Neural crest cell (in vitro differentiated cells): Measurements from ENCODE around the gene FAM186B. TPM values are rescaled to one million over a fixed set of nuclear protein-coding genes. Genes with fewer than 3 reads are reported as not detected.

ENCODE experiments used
- DNase-seq: peaks from one replicate; pipeline ENCODE4 v3.0.0; 2021; ENCODE audit warnings: low read depth, mixed read lengths, low spot score
- H3K27ac Mint-ChIP-seq: one replicate; pipeline ENCODE4 v1.8.0; 2021; ENCODE audit warnings: mild to moderate bottlenecking, mixed read lengths; ENCODE audit not compliant: unreplicated experiment
- H3K27me3 Mint-ChIP-seq: 2 replicates; pipeline ENCODE4 v1.8.0; 2021; ENCODE audit warnings: low read depth, mild to moderate bottlenecking, mixed read lengths
- H3K36me3 Mint-ChIP-seq: 2 replicates; pipeline ENCODE4 v1.8.0; 2021; ENCODE audit warnings: low read depth, mild to moderate bottlenecking, mixed read lengths
- H3K4me1 Mint-ChIP-seq: 2 replicates; pipeline ENCODE4 v1.8.0; 2021; ENCODE audit warnings: mixed read lengths
- H3K4me3 Mint-ChIP-seq: one replicate; pipeline ENCODE4 v1.8.0; 2021; ENCODE audit warnings: mild to moderate bottlenecking, mixed read lengths
- H3K9me3 Mint-ChIP-seq: 2 replicates; pipeline ENCODE4 v1.8.0; 2021; ENCODE audit warnings: mixed read lengths
- total RNA-seq: library from RNA; stranded (reverse); gene quantifications from 2 replicates; pipeline ENCODE4 v1.2.1, GENCODE V29; 2021
- TF ChIP-seq, protein P1 (sequence below): fragments of 200-600 bp; sonication (generic); conservative IDR thresholded peaks from 2 replicates; pipeline ENCODE4 v1.5.0; 2021; ENCODE audit warnings: antibody characterized with exemption, mild to moderate bottlenecking

FAM186B gene
- total RNA-seq, 1 donor from 2014 or later = 0.28 TPM

DNA sequence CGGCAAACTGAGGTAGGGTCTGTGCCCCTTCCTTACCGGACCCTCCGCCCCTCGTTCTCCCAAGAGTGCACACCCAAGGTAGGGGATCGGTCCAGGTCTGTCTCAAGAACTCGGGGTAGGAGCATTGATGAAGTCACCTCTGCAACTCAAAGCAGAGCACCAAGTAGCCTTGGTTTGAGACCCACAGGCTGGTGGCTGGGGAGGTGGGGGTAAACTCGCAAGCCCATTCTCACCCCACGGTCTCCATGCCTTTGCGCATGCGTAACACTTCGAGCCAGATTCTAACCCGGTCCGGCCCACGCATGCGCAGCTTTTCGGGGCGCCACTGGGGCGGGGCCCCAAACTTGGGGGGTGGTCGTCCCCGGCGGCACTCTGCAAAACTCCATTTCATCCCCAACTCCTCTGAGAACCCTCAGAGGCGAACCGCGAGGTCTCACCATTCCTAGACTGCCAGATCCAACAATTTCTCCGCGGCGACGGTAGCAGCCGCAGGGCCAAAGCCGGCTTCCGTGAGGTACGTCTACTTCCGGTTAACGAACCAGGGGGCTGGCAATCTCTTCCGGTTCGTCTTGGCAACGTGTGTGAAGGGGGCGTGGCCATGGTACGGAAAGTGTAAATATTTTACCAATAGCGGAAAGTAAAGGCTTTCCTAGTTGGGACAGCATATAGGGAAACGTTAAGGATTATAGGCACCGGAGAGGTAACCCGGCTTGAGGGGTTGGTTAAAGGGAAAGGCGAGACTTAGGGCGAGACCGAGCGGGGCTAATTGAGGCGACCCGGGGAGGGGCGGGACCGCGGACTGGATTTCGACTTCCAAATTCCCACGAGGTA lies 37.6 kb downstream of the FAM186B start, which contains the start of gene MCRS1:
Gene MCRS1 (minus strand): TSS at position 532 of the 831 bp plus-strand sequence. CDS start 1,411 bp downstream, outside the sequence.
- TF ChIP-seq, protein P1, sequence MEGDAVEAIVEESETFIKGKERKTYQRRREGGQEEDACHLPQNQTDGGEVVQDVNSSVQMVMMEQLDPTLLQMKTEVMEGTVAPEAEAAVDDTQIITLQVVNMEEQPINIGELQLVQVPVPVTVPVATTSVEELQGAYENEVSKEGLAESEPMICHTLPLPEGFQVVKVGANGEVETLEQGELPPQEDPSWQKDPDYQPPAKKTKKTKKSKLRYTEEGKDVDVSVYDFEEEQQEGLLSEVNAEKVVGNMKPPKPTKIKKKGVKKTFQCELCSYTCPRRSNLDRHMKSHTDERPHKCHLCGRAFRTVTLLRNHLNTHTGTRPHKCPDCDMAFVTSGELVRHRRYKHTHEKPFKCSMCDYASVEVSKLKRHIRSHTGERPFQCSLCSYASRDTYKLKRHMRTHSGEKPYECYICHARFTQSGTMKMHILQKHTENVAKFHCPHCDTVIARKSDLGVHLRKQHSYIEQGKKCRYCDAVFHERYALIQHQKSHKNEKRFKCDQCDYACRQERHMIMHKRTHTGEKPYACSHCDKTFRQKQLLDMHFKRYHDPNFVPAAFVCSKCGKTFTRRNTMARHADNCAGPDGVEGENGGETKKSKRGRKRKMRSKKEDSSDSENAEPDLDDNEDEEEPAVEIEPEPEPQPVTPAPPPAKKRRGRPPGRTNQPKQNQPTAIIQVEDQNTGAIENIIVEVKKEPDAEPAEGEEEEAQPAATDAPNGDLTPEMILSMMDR = no peak
- DNase-seq = peak; percentile 75
- H3K36me3 Mint-ChIP-seq = peaks cover 3% of the 10 kb centered on the region
- peaks cover 29% of the 10 kb centered on the region for H3K4me1 Mint-ChIP-seq
- peak within 1 kb of the TSS; percentile 97 for H3K4me3 Mint-ChIP-seq
- peak within 1 kb of the TSS; percentile 99 for H3K27ac Mint-ChIP-seq
- H3K27me3 Mint-ChIP-seq = no peaks in the 10 kb centered on the region
- H3K9me3 Mint-ChIP-seq = no peaks in the 10 kb centered on the region

- Mint-ChIP-seq H3K4me1 (peaks cover 29% of the 10 kb centered on the region), H3K27ac (peak overlapping the region; percentile 99), H3K9me3 (no peaks in the 10 kb centered on the region), H3K4me3 (peak overlapping the region; percentile 97), H3K27me3 (no peaks in the 10 kb centered on the region), H3K36me3 (peaks cover 4% of the 10 kb centered on the region)
- TF ChIP-seq, protein P1 = no peak
- DNase-seq = no peak
Measured at GRCh38 chr12:49567302-49567610, 38.2 kb downstream of the FAM186B start.

DNA sequence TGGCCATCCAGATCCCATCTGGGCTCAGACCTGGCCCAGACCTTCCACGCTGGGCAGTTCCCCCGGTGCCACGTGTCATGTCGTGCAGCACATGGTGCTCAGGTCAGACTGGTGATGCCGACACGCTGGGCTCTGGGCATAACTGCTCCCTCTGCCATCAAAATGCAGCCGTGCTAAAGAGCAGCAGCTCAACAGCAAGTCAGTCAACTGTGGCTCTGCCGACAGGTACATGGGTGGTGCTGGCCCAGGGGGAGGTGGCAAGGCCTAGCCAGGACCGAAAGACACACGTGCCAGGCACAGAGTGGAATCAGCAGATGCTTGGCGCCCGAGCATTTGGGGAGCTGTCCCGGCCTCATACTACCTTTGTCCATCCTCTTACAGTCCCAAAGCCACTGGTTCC lies 39.1 kb downstream of the FAM186B start:
- H3K4me3 Mint-ChIP-seq = peak overlapping the region; percentile 49
- H3K27me3 Mint-ChIP-seq = no peaks in the 10 kb centered on the region
- no peak overlapping the region for H3K27ac Mint-ChIP-seq
- TF ChIP-seq, protein P1 = no peak
- H3K9me3 Mint-ChIP-seq = no peaks in the 10 kb centered on the region
- H3K4me1 Mint-ChIP-seq = peaks cover 28% of the 10 kb centered on the region
- H3K36me3 Mint-ChIP-seq = peaks cover 3% of the 10 kb centered on the region
- no peak for DNase-seq

DNA sequence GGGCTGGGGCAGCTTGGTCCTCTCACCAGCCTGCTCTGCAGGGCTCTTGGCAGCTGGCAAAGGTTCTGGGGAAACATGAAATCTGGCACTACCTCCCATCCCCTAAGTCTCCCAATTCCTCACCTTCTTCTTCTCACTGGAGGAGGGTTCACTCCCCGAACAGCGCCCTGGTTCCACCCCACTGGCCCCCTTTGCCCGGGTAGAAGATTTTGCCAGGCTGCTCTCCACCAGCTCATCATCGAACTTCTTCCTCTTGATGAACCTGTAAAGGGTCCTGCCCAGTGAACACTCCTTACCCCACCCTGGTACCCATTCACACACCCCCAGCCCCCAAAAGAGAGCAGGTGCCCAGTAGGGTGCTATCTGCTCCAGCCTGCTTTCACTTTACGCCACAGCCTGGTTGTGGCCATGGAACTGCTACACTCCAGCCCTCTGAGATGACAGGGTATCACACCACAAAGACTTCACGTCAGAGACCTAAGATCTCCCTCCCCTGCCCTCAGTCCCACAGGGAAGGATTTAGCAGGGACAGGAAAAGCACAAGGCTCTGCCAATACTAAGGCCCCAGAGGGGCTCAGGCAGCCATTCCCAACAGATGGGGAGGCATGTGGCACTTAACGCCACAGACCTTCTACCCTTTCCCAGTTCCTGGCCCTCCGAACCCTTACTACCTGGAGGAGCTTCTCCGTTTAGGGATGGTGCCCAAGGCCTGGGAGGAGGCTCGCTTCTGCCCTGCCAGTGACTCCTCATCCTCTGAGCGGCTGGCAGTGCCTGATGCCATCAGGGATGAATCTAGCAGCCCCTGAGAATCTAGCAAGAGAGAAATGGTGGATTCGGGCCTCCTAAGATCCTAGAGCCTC lies 39.8 kb downstream of the FAM186B start:
- peaks cover 23% of the 10 kb centered on the region for H3K4me1 Mint-ChIP-seq
- peaks cover 3% of the 10 kb centered on the region for H3K36me3 Mint-ChIP-seq
- H3K27ac Mint-ChIP-seq = peak overlapping the region; percentile 67
- no peaks in the 10 kb centered on the region for H3K27me3 Mint-ChIP-seq
- no peaks in the 10 kb centered on the region for H3K9me3 Mint-ChIP-seq
- DNase-seq = no peak
- TF ChIP-seq, protein P1 = no peak
- H3K4me3 Mint-ChIP-seq = peak overlapping the region; percentile 49

- peak overlapping the region; percentile 62 for H3K4me3 Mint-ChIP-seq
- no peak overlapping the region for H3K27ac Mint-ChIP-seq
- peaks cover 3% of the 10 kb centered on the region for H3K36me3 Mint-ChIP-seq
- TF ChIP-seq, protein P1 = no peak
- H3K4me1 Mint-ChIP-seq = peaks cover 20% of the 10 kb centered on the region
- DNase-seq = no peak
- no peaks in the 10 kb centered on the region for H3K27me3 Mint-ChIP-seq
- H3K9me3 Mint-ChIP-seq = no peaks in the 10 kb centered on the region
Measured at GRCh38 chr12:49564686-49565405, 40.6 kb downstream of the FAM186B start.
